ENCODE data around the gene GABBR1. TPM values are rescaled to one million over a fixed set of nuclear protein-coding genes. Genes with fewer than 3 reads are reported as not detected.
"Not testable (repeated sequence)": the region's sequence is repeated elsewhere in the genome, so short reads cannot be mapped to it uniquely, and the experiment has no call there.

Gene GABBR1
- total RNA-seq: 3.0 TPM

DNA sequence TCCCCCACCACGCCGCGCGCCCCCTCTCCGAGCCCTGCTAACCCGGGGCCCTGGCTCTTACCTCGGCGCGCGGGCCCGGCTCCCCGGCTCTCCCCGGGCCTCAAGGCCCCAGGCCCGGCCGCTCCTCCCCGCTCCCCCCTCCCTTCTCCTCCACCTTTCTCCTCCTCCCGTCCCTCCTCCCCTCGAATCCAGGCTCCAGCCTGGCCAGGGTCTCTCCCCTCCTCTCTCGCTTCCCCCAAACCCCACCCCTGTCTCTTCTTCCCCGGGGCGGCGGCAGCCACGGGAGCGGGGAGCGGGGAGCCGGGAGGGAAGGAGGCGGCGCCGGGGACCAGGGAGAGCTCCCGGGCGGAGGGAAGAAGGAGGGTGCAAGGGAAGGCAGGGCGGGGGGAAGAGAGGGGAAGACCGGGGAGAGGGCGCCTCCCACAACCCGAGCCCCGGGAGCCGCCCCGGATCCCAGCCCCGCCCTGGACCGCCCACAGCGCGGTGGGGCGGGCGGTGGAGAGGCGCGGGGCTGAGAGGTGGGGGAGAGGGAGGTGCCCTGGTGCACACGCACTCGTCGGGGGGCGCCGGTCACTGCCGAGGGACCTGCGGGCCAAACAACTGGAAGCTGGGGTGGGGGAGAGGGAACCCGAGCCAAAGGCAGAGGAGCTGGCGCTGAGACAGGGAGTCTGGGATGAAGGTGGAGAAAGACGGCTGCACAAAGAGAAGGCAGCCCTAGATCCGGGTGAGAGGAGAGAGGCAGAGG, at the start of gene GABBR1:
Gene GABBR1, minus strand, starts transcription at position 395 of the 745 bp plus-strand sequence. CDS start 798 bp downstream, outside the sequence.
- ATAC-seq (peak; percentile 85), DNase-seq (ENCODE audit: low spot score) (peak; percentile 59)

DNA sequence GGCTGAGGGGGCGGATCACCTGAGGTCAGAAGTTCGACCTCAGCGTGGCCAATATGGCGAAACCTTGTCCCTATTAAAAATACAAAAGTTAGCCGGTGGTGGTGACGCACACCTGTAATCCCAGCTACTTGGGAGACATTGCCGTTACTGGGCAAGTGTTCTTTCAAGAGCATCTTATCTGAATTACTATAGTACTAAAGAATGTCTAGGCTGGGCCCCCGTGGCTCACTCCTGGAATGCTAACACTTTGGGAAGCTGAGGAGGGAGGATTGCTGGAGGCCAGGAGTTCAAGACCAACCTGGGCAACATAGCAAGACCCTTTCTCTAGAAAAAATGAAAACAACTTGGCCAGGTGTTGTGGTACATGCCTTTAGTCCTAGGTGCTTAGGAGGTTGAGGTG, 48.8 kb upstream of the GABBR1 start:
- DNase-seq (ENCODE audit: low spot score) (no peak), ATAC-seq (no peak)

- no peak for ATAC-seq
- no peak for DNase-seq (ENCODE audit: low spot score)
Measured at GRCh38 chr6:29680904-29681303, 47.9 kb upstream of the GABBR1 start, which contains the start of gene ZFP57. Gene ZFP57 (minus strand): TSS chr6:29681152. CDS start chr6:29677003, 4,149 bp downstream.

DNA sequence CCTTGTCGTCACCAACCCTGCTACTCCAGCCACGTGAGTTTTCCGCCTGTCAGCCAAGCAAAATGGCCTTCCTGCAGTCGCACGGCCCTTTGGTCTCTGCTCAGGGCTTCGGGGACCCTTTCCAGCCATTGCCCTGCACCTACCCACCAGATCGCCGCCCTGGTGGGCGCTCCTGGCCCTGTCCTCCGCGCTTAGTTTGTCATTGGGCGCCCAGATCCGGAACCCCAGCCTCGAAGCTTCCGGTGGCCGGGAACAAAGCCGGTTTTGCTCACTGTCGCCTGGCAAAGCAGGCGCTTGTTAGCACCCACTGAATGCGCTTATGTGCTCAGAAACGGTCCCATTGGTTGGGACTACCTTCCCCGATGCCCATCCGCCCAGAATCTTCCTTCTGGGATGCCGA, 47.4 kb upstream of the GABBR1 start:
- DNase-seq (ENCODE audit: low spot score) (no peak), ATAC-seq (no peak)

DNA sequence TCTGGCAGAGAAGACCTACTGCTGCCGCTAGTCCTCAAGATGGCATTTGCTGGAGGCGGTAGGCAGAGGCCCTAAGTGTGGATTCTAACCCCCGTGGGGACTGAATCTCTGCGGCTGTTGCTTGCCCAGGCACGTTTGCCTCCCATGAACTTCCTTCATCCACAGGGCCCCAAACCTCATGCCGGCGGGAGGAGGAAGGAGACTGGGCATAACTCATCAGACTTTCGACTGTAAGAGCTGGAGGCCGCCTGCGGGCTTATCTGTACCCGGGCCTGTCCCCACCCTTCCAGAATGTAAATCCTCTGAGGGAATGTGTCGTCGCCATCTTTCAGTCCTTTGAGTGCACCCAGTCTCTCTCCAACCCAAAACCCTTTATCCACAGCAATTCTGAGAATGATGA, 47.0 kb upstream of the GABBR1 start:
- no peak for DNase-seq (ENCODE audit: low spot score)
- no peak for ATAC-seq

DNA sequence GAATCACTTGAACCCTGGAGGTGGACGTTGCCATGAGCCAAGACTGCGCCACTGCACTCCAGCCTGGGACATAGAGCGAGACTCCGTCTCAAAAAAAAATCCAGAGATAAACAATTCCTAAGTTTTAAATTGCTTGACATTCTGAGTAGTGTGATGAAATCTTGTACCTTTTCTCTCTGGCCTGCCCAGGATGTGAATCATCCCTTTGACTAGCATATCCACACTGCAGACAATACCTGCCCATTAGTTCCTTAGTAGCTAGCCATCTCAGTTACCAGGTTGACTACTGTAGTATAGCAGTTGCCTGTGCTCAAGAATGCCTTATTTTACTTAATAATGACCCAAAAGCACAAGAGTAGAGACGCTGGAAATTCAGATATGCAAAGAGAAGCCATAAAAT, 45.1 kb upstream of the GABBR1 start:
- ATAC-seq (no peak), DNase-seq (ENCODE audit: low spot score) (no peak)

- DNase-seq (ENCODE audit: low spot score): no peak
- ATAC-seq: no peak
Measured at GRCh38 chr6:29676981-29677601, 44.1 kb upstream of the GABBR1 start.

DNA sequence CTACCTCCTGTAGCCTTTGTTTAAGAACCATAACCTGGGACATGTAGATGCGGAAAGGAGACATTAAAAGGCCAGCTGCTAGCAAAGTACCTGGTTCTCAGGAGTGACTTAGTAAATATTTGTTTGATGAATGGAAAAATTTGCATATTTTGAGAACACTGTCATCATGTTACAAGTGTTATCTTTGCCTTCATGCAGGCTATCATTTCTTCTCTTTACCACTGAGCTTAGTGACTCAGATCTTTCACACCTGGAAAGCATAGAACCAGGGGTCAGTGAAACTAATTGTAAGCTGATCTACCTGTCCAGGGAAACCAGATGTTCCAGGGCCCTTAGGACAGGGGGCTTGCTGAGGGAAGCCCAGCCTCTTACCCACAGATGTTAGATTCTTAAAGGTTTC, 42.6 kb upstream of the GABBR1 start:
- no peak for DNase-seq (ENCODE audit: low spot score)
- no peak for ATAC-seq

DNA sequence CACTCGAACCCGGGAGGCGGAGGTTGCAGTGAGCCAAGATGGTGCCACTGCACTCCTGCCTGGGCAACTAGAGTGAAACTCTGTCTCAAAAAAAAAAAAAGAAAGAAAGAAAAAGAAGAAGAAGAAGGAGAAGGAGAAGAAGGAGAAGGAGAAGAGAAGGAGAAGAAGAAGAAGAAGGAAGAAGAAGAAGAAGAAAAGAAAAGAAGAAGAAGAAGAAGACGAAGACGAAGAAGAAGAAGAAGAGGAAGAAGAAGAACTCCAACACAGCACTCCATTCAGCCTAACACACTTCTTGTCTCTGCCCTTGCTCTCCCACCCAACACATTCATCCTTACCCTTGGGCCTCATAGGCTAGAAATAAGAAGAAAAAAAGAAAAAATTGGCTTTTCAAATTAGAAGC, 41.0 kb upstream of the GABBR1 start:
- no peak for DNase-seq (ENCODE audit: low spot score)
- no peak for ATAC-seq

- ATAC-seq (no peak), DNase-seq (ENCODE audit: low spot score) (no peak)
Measured at GRCh38 chr6:29673161-29673560, 40.2 kb upstream of the GABBR1 start.

DNA sequence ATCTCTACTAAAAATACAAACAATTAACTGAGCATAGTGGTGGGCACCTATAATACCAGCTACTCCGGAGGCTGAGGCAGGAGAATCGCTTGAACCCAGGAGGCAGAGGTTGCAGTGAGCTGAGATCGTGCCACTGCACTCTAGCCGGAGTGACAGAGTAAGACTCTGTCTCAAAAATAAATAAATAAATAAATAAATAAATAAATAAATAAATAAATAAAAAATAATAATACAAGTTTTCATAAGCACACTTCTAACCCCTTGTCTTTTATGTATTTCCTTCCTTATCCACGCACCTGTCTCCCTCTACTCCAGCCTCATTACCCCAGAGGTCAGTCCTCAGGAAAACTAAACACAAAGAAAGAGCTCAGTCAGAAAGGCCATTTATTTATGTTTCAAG, 39.1 kb upstream of the GABBR1 start:
- not testable (repeated sequence) for ATAC-seq; DNase-seq (ENCODE audit: low spot score)

DNA sequence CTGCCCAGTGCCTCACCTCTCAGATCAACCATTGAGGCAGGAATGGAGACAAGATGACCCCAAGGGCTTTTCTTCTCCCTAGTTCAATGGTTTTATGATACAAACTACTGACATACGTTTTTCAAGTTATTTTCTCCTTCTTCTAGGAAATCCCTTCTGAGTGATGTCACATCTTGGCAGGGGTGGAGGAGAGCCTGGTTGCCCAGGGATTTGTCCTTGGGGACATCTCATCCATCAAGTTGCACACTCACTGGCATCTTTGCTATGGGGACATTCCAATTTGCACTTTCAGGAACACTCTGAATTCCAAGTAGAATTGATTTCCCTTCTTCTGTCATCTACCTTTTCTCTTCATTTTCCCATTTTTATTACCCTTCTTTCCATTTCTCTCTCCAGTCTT, 38.0 kb upstream of the GABBR1 start:
- ATAC-seq (no peak), DNase-seq (ENCODE audit: low spot score) (no peak)

DNA sequence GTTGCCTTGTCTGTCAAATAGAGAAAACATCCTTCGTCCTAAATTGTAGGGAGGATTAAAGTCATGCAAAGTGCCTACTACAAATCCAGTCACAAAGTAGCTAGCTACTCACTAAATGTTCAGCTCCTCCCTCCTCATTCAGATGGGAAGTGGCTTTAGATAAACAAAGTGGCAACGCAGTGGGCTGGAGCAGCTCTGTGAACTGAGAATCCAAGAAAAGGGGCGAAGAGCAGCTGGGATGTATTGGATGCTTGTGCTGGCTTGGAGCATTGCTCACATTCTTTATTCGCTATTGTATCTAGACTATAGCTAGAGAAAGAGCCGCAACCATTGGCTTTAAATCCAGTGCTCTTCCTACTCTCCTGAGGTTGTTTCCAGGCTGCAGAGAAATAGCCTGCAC, 34.2 kb upstream of the GABBR1 start:
- no peak for DNase-seq (ENCODE audit: low spot score)
- no peak for ATAC-seq

- ATAC-seq (no peak), DNase-seq (ENCODE audit: low spot score) (no peak)
Measured at GRCh38 chr6:29666826-29667130, 33.8 kb upstream of the GABBR1 start.

DNA sequence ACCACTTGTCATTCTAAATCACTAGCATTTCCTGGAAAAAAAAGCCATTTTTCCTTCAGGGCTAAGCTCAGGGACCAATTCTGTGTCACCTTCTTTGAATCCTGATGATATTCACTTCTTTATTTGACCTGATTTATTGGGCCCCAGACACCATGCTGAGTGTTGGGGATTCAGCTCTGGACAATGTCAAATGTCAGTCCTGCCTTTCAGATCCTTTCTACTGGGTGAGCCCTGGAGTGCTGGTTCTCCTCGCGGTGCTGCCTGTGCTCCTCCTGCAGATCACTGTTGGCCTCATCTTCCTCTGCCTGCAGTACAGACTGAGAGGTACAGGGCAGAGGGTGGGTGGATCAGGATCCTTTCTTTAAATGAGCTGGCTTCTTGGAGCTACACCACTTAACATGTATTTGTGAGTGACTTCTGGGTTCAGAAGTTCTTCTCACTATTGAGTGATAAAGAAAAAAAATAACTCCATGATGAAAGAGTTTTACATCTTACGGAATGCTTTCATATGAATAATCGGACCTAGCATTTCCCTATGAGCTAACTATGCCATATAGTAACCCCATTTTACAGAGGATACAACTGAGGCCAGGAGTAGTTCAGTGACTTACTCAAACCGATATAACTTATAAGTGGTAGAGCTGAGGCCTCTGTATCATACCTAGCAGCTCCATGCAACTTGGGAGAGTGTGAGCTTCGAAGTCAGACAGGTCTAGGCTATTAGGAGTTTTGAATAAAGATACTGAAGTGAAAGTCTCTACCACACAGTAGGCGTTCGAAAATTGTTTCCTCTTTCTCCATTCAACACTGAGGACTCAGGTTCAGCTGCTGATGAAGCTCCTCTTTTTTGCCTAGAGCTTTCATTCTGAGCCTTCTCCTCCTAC, 33.2 kb upstream of the GABBR1 start:
- ATAC-seq: no peak
- DNase-seq (ENCODE audit: low spot score): no peak

- DNase-seq (ENCODE audit: low spot score) (no peak), ATAC-seq (no peak)
Measured at GRCh38 chr6:29663300-29664042, 30.5 kb upstream of the GABBR1 start.

DNA sequence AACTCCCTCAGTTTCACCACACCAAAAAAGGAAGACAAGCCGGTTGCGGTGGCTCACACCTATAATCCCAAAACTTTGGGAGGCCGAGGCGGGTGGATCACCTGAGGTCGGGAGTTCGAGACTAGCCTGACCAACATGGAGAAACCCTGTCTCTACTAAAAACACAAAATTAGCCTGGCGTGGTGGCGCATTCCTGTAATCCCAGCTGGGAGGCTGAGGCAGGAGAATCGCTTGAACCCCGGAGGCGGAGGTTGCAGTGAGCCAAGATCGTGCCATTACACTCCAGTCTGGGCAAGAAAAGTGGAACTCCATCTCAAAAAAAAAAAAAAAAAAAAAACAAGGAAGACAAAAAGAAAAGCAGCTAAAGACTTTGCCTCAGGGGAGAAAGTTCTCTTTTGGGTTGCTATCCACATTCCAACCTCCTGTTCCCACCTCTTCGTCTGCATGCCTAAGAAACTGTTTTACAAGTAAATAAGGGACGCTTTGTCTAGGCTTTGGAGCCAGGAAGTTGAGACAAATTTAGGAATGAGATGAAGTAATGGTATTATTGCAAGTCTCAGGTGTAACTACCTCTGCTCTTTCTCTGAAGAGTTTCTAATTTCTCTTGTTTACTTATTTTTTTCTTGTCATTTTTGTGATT, 28.6 kb upstream of the GABBR1 start:
- DNase-seq (ENCODE audit: low spot score); ATAC-seq: not testable (repeated sequence)

- no peak for DNase-seq (ENCODE audit: low spot score)
- no peak for ATAC-seq
Measured at GRCh38 chr6:29661071-29661470, 28.1 kb upstream of the GABBR1 start.

DNA sequence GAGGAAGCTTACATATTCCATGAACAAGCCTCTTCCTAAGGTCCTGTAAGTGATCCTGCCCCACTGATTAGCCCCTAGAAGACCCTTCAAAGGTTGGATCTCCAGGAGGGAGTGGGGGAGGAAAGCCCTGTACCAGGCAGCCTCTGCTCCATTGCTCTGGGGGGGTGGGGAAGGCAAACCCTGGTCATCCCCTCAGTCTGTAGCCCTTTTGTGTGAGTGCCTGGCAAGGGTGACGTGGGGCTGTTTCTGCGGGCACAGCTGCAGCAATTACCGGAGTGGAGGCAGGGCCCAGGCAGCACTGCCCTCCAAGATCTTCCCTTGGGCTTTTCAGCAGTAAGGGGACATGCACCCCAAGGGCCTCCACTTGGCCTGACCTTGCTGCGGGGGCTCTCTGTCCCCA, 23.8 kb upstream of the GABBR1 start, which contains the start of gene MOG:
Gene MOG, plus strand, starts transcription at position 295 of the 400 bp plus-strand sequence. CDS start 118 bp downstream, outside the sequence.
- DNase-seq (ENCODE audit: low spot score) (no peak), ATAC-seq (no peak)

DNA sequence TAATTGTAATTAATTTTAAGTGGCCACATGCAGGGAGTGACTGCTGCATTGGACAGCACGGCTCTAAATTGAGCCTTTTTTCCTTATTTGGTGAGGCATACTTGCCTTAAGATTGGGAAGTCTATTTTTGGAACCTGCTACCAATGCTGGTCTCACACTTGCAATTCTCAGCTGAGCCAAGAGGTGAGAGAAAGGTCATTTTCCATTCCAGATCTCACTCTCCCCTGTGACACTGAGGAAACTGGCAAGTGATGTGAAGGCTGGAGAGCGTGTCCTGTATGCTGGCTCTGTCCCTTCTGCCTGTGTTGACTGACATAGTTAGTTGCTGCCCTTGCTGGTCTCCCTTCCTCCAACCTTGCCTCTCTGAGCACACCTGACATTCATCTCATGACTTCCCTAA, 23.2 kb upstream of the GABBR1 start:
- no peak for ATAC-seq
- DNase-seq (ENCODE audit: low spot score): no peak
